Measurements from ENCODE around the gene CHP1. TPM values are rescaled to one million over a fixed set of nuclear protein-coding genes. Genes with fewer than 3 reads are reported as not detected.
A peak's percentile ranks its signal among the peaks of the same experiment; 100 is the strongest.
"Not testable (repeated sequence)": the region's sequence is repeated elsewhere in the genome, so short reads cannot be mapped to it uniquely, and the experiment has no call there.

CHP1 gene
- total RNA-seq, 2 experiments from 2014 or later, result 31.6 to 34.7 TPM

DNA sequence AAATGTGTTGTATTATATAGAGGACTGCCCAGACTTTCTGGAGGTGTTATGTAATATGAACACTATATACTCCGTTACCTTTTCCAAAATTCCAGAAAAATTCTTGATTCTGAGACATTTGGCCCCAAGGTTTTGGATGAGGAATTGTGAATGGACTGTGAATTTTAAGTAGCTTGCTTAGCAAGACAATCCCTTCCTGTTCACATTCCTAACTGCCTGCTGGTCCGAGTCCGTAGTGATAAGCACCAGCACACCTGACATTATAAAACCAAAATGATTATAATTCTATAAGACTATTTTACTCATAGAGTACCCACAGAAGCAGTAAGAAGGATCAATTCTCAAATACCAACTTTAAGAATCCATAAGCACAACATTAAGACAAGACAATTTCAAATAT lies 11.7 kb upstream of the CHP1 start:
- ChIA-PET POLR2A (no interaction called here), CTCF (interaction anchor here (2.5 kb wide), 1 partner anchor 11 kb away, joined by 9 read pairs; the partner anchor contains the start of genes CHP1 and EXD1)
- DNase-seq, result no peak
- Mint-ChIP-seq H3K4me3 (no peak overlapping the region), H3K36me3 (ENCODE audit: low read depth) (no peaks in the 10 kb centered on the region), H3K27ac (no peak overlapping the region), H3K9me3 (no peaks in the 10 kb centered on the region), H3K4me1 (ENCODE audit: low read depth) (no peaks in the 10 kb centered on the region), H3K27me3 (peaks cover 12% of the 10 kb centered on the region)
- intact Hi-C loops (cut with micrococcal nuclease), result no loop called here
- no peak for TF ChIP-seq CTCF (IDR thresholded peaks at IDR 0.05)
- ATAC-seq, result no peak

- ATAC-seq, result no peak
- POLR2A ChIA-PET, result interaction anchor here (1.5 to 1.7 kb wide), 2 partner anchors 25 to 103 kb away, joined by 4 to 8 read pairs; partner anchors contain the start of genes NUSAP1 and OIP5
- H3K4me1 Mint-ChIP-seq (ENCODE audit: low read depth), result peaks cover 27% of the 10 kb centered on the region
These were observed 771 bp upstream of the CHP1 start for GRCh38 chr15:41230345-41230649.

GRCh38 chr15:41231422-41232226 lies 556 bp downstream of the CHP1 start:
- Mint-ChIP-seq H3K36me3 (ENCODE audit: low read depth) (no peaks in the 10 kb centered on the region), H3K4me3 (peak overlapping the region; percentile 88), H3K27ac (peak overlapping the region; percentile 93), H3K9me3 (no peaks in the 10 kb centered on the region), H3K27me3 (no peaks in the 10 kb centered on the region), H3K4me1 (ENCODE audit: low read depth) (peaks cover 27% of the 10 kb centered on the region)
- no peak for TF ChIP-seq CTCF (IDR thresholded peaks at IDR 0.05)
- ATAC-seq, result peak; percentile 63
- CTCF ChIA-PET, result interaction anchor here (0.7 to 2.1 kb wide), 16 partner anchors 8 to 663 kb away, joined by 3 to 9 read pairs (median 4); partner anchors contain the start of genes MAPKBP1, RPUSD2 and VPS18
- DNase-seq, result no peak
- intact Hi-C loops (cut with micrococcal nuclease), result loop anchor here (5.0 kb wide), 1 partner anchor 114 kb away; the partner anchor contains the start of gene INO80
- POLR2A ChIA-PET, result interaction anchor here (0.6 to 2.6 kb wide), 7 partner anchors 10 to 537 kb away, joined by 3 to 8 read pairs (median 3); partner anchors contain the start of genes NUSAP1, OIP5 and RAD51

More at GRCh38 chr15:41230345-41230649, 771 bp upstream of the CHP1 start:
- CTCF ChIA-PET, result interaction anchor here (0.6 to 2.1 kb wide), 8 partner anchors 12 to 848 kb away, joined by 3 to 9 read pairs (median 3); no protein-coding TSS in a partner anchor
- no peaks in the 10 kb centered on the region for H3K9me3 Mint-ChIP-seq
- H3K27me3 Mint-ChIP-seq, result no peaks in the 10 kb centered on the region
- peak overlapping the region; percentile 88 for H3K4me3 Mint-ChIP-seq
- no peaks in the 10 kb centered on the region for H3K36me3 Mint-ChIP-seq (ENCODE audit: low read depth)
- intact Hi-C loops (cut with micrococcal nuclease), result loop anchor here (5.0 kb wide), 1 partner anchor 113 kb away; the partner anchor contains the start of gene INO80
- DNase-seq, result no peak
- no peak for TF ChIP-seq CTCF (IDR thresholded peaks at IDR 0.05)
- peak overlapping the region; percentile 93 for H3K27ac Mint-ChIP-seq

GRCh38 chr15:41233367-41233771 lies 2.3 kb downstream of the CHP1 start:
- POLR2A ChIA-PET, result interaction anchor here (2.6 kb wide), 1 partner anchor 10 kb away, joined by 7 read pairs; no protein-coding TSS in a partner anchor
- H3K4me1 Mint-ChIP-seq (ENCODE audit: low read depth), result peaks cover 30% of the 10 kb centered on the region
- intact Hi-C loops (cut with micrococcal nuclease), result loop anchor here (5.0 kb wide), 1 partner anchor 116 kb away; the partner anchor contains the start of gene INO80
- H3K4me3 Mint-ChIP-seq, result no peak overlapping the region
- ATAC-seq (no peak), DNase-seq (no peak)
- CTCF ChIA-PET, result no interaction called here
- no peaks in the 10 kb centered on the region for H3K27me3 Mint-ChIP-seq
- no peak overlapping the region for H3K27ac Mint-ChIP-seq
- no peaks in the 10 kb centered on the region for H3K36me3 Mint-ChIP-seq (ENCODE audit: low read depth)
- no peaks in the 10 kb centered on the region for H3K9me3 Mint-ChIP-seq
- no peak for TF ChIP-seq CTCF (IDR thresholded peaks at IDR 0.05)

GRCh38 chr15:41235228-41235627 lies 4.2 kb downstream of the CHP1 start:
- DNase-seq; H3K27me3 Mint-ChIP-seq; POLR2A ChIA-PET; ATAC-seq; H3K27ac Mint-ChIP-seq; H3K36me3 Mint-ChIP-seq (ENCODE audit: low read depth); H3K4me3 Mint-ChIP-seq; CTCF ChIA-PET; H3K9me3 Mint-ChIP-seq; intact Hi-C loops (cut with micrococcal nuclease): not testable (repeated sequence)
- H3K4me1 Mint-ChIP-seq (ENCODE audit: low read depth), result peaks cover 30% of the 10 kb centered on the region
